OCI-M2 (cell line): ENCODE measurements around the gene CD27.

ENCODE experiments used
- DNase-seq: peaks from one replicate; lab custom pipeline; 2025; ENCODE audit not compliant: unreplicated experiment; lab: John Stamatoyannopoulos, UW

Gene CD27

DNA sequence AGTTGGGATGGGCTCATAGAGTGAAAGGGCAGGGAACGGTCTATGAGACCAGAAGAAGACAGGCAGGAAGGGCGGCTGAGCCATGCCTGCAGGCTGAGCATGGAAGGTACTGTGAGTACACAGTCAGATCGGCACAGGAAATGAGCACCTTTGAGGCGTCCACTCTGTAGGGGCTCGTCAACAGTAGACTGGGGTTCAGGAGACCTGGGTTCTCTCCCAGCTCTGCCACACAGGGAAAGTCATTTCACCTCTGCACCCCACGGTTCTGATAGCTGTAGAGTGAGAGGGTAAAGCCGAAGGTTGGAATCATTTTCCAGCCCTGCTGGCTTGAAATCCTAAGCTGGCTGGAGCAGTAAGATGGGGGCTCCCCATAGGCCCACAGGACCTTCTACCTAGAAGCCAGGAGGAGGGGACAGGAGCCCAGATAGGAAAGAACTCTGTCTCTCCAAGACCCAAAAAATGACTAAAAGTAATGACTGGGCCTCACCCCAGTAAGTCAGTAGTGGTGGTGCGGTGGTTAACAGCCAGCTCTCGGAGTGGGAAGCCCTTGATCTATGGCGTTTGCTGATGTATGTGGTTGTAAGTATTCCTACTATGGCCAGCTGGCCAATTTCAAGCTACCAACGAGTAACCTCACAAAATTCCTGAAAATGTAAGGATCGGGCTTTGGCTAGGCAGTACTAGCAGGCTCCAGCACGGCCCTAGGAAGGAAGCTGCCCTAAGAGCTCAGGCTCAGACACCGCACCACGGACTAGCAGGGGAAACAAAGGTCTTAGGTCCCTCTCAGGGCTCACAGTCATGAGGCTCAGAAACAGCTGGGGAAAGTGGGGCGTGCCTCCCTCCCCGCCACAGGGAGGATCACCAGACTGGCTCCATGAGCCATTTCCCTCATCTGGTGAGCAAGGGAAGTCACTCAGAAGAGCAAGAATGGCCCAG is 10.3 kb upstream of the CD27 start:
- no peak for DNase-seq

DNA sequence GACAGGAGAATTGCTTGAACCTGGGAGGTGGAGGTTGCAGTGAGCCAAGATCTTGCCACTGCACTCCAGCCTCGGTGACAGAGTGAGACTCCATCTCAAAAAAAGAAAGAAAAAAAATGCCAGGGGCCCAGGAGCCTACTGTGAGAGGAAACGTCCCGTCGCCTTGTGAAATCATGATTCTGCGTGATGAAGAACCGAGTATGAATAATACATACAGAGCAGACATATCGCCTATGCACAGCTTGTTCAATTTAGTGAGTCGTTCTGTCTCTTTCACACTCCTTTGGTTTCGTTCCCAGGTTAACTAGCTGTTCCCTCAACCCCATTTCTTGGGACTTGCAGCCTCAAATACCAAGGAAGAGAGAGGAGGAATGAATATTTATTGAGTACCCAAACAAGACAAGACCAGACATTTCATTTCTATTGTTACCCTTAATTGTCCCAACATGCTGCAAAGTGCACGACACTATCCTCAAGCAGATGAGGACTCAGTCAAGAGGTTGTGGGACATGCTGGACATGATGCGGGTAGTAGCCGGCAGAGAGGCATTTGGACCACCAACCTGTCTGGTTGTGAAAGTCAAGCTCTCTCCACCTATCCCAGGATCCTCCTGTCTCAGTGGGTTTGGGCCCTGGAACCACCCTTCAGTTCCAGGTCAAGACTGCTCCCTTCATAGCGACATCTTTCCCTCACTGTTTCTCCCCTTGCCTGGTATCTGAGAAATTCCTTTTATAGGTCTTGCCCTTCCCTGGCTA is 8.6 kb upstream of the CD27 start:
- DNase-seq, result no peak

DNA sequence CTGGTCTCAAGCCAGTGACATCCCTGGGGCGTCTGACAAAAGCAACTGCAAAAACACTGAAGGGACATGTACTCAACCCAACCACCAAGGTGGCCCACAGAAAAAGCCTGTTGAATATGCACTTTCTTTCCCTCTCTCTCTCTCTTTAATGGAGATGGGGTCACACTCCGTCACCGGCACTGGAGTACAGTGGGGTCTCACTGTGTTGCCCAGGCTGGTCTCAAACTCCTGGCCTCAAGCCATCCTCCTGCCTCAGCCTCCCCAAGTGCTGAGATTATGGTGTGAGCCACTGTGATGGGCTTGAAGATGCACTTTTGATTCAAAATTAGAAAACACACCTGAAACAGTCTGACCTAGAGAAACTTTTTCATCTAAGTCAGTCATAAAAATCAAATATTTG is 7.2 kb upstream of the CD27 start:
- no peak for DNase-seq

DNA sequence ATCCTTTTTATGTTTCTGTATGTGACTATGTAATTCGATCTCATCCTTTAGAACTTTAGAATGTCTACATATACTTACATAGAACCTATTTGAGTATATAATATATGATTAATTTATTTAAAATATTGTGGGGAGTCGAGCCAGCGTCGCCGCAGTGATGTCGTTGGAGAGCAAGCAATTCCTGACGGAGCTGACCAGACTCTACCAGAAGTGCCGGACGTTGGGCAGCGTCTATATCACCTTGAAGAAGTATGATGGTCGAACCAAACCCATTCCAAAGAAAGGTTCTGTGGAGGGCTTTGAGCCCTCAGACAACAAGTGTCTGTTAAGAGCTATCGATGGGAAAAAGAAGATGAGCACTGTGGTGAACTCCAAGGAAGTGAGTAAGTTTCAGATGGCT is 6.4 kb upstream of the CD27 start:
- no peak for DNase-seq

DNA sequence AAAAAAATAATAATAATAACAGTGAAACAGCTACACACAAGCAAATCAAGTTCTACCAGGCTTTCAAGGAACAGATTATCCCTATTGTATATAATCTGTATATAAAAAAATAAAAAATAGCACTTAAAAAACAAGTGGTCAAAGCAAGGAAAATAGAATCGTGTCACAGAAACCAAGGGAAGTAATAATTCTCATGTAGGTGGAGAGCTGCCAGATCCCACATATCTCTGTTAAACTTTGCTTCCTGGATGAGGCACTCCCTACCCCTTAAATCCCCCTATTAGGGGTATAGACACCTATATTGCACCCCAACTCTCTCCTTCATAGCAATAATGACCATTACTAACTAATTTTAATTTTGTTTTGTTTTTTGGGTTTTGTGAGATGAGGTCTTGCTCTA is 4.4 kb upstream of the CD27 start:
- DNase-seq, result no peak

DNA sequence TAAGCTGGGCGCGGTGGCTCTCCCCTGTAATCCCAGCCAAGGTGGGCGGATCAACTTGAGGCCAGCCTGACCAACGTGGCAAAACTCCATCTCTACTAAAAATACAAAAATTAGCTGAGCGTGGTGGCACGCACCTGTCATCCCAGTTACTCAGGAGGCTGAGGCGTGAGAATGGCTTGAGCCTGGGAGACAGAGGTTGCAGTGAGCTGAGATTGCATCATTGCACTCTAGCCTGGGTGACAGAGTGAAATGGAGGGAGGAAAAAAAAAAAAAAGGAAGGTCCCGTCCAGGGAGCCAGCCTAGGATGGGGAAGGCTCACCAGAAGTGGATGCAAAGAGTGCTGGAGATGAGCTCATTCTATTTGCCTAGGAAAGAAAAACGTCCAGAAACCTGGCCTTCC is 1.9 kb upstream of the CD27 start:
- no peak for DNase-seq

DNA sequence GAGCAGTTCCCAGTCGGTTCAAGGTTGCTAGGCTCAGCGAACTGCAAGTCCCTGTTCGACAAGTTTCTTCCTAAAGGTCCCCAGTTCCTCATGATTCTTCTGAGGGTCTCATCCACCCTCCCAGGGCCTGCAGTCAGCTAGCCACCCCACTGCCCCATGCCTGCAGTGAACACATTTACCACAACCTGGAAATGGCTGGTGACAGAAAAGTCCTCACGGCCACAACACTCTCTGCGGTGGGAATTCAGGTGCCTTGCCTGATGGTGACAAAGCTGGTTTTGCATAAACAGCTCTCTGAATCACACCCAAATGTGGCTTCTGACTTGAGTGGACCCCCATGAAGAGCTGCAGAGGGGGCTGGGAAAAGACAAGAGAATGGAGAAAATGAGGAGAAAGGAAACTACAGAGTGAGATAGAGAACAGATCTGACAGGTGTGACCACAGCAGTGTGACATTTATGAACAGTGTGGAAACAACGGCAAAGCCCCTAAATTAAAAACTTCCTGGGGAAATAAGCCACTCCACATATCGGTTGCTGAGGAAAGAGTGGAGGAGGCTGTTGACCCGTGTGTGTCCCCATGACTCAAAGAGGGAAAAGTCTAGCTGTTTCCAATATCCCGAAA is 1.3 kb upstream of the CD27 start:
- DNase-seq, result no peak

DNA sequence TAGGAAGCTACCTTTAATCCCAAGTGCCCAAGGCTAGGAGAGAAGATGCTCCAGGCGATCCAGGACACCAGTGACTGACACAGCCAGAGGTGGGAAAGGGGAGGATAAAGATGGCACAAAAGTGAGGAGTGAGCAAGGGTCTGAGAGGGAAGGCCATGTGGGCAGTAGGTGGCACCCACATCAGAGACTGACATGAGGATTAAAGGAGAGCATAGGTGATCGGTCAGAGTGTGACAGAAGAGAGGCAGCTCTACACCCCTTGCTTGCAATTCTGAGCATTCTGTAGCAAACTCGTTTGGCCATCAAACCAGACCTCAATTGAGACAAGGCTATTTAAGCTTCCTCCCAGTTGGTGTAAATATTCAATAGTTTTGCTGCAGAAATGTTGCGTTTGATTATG is 724 bp upstream of the CD27 start:
- no peak for DNase-seq

DNA sequence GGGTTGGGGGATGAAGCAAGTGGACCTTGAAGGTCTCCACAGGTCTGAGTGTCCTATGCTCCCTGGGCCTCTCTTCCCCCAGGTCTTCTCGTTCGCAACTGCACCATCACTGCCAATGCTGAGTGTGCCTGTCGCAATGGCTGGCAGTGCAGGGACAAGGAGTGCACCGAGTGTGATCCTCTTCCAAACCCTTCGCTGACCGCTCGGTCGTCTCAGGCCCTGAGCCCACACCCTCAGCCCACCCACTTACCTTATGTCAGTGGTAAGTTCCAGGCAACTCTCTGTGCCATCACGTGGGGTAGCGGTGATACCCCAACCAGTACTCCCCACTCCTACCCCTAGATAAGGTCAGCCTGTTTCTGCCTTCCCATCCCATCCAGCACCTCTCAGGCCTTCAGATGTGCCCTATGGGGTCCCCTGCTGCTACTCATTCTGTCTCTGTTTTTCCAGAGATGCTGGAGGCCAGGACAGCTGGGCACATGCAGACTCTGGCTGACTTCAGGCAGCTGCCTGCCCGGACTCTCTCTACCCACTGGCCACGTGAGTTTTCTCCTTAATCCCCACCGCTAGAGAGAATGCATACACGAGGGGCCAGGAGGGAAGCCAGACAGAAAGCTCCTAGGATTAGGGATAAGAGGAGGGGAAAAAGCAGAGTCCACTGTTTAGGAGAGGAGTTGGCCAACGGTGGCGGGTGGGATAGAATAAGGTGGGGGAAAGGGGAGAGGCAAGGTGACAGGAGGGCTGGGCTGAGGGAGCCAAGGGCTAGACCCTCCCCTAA is 5.5 kb downstream of the CD27 start:
- no peak for DNase-seq

DNA sequence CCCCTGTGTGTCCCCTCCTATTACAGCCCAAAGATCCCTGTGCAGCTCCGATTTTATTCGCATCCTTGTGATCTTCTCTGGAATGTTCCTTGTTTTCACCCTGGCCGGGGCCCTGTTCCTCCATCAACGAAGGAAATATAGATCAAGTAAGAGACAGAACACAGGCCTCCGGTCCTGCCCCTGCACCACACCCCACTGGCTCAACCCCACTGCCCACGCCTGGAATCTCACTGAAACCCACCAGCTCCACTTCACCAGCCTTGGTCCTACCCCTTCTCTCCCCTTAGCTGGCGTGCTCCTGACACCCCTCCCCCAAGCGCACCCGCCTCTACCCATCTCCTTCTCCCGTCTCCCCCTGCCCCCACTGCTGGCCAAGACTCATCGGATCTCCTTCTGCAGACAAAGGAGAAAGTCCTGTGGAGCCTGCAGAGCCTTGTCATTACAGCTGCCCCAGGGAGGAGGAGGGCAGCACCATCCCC is 6.2 kb downstream of the CD27 start:
- no peak for DNase-seq

DNA sequence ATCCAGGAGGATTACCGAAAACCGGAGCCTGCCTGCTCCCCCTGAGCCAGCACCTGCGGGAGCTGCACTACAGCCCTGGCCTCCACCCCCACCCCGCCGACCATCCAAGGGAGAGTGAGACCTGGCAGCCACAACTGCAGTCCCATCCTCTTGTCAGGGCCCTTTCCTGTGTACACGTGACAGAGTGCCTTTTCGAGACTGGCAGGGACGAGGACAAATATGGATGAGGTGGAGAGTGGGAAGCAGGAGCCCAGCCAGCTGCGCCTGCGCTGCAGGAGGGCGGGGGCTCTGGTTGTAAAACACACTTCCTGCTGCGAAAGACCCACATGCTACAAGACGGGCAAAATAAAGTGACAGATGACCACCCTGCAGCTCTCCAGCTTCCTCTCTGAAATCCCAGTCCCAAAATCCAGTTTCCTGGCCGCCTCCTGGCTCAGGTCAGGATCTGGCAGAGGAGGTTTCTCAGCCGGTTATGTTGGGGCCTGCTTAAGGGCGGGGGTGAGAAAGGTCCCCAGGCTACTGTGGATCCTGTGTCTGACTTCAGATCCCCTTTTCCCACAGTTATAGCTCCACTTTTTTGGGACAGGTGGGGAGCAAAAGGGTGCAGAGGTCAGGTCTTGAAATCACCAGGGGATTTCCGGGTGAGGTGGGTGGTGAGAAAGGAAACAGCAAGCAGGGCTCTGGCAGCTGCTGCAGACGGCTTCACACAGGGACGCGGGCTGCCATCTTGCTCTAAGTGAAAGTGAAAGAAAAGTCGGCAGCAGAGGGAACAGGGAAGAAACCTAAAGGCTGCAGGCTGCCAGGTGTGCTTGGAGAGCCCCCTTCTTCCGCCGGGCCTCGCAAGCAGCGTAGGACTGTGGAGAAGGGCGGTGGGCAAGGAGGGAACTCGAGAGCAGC is 6.8 kb downstream of the CD27 start, which contains the start of gene TAPBPL:
Gene TAPBPL, plus strand, starts transcription at position 695 of the 897 bp plus-strand sequence. CDS start 207 bp downstream, outside the sequence.
- DNase-seq, result no peak

DNA sequence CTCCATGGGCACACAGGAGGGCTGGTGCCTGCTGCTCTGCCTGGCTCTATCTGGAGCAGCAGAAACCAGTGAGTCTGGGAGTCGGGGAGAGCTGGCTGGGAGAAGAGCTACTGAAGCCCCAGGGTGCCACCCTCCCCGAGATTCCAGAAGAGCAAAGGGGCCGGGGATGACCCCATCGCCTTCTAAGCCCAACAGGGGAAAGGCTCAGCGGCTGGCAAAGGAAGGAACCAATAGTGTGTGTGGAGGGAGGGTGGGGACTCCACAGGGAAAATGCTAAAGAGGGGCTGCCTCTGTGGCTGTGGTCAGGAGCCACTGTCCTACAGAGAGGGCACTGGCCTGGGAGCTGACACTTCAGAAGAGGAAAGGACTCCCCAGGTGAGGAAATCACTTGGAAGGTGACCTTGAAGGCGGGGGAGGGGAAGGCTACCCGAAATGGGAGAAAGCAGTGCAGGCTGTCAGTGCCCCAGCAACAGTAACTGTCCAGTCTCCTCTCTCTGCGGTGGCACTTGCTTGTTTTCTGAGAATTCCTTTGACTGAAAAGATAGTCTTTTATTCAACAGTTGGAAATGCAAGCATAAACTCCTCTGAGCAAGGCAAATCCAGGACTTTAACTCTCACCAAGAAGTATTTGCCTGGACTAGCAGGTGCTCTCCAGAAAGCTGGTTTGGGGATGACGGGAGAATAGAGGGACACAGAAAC is 7.6 kb downstream of the CD27 start:
- DNase-seq, result no peak

DNA sequence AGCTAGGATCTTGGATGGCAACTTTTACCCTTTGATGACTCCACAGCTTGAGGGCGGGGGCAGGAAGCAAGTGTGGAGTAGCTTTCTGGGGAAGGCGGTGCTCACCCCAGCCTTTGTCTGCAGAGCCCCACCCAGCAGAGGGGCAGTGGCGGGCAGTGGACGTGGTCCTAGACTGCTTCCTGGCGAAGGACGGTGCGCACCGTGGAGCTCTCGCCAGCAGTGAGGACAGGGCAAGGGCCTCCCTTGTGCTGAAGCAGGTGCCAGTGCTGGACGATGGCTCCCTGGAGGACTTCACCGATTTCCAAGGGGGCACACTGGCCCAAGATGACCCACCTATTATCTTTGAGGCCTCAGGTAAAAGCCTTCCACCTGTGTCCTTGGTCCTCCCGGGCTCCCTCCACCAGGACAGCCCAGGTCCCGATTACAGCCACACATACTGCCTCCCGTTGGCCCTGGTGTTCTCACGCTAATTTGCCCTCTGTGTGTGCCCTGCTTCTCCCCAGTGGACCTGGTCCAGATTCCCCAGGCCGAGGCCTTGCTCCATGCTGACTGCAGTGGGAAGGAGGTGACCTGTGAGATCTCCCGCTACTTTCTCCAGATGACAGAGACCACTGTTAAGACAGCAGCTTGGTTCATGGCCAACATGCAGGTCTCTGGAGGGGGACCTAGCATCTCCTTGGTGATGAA is 8.3 kb downstream of the CD27 start:
- no peak for DNase-seq

DNA sequence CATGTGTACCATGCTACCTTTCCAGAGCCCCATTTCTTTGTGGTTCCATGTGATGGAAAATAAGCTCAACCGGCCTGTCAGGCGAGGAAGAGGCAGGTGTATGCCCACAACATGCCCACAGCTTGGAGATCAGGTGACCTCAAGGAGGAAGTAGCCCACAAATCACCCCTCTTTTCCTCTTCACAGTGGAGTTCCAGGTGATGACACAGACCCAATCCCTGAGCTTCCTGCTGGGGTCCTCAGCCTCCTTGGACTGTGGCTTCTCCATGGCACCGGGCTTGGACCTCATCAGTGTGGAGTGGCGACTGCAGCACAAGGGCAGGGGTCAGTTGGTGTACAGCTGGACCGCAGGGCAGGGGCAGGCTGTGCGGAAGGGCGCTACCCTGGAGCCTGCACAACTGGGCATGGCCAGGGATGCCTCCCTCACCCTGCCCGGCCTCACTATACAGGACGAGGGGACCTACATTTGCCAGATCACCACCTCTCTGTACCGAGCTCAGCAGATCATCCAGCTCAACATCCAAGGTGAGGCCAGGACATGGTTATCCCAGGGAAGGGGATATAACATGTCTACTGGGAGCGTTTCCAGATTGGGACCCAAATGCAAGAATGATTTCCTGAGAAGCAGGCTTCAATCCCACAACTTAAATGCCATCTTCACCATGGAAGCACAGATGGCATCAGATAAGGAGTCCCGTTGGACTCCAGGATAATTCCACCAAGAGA is 12.6 kb downstream of the CD27 start:
- DNase-seq, result no peak

DNA sequence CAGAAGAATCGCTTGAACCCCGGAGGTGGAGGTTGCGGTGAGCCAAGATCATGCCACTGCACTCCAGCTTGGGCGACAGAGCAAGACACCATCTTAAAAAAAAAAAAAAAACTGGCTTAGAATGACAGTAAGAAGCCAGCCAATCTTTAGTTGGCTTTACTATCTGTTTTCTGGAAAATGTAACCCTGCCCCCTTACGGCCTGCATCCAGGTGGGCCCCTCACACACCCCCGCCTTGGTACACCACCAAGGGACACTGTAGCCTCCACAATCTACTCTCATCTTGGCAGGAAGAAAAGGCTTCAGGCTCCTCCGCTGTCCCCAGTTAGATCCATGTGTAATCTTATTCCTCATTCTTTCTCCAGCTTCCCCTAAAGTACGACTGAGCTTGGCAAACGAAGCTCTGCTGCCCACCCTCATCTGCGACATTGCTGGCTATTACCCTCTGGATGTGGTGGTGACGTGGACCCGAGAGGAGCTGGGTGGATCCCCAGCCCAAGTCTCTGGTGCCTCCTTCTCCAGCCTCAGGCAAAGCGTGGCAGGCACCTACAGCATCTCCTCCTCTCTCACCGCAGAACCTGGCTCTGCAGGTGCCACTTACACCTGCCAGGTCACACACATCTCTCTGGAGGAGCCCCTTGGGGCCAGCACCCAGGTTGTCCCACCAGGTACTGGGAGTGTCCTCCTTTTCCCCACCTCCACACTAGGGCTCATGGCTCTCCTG is 13.7 kb downstream of the CD27 start:
- no peak for DNase-seq

DNA sequence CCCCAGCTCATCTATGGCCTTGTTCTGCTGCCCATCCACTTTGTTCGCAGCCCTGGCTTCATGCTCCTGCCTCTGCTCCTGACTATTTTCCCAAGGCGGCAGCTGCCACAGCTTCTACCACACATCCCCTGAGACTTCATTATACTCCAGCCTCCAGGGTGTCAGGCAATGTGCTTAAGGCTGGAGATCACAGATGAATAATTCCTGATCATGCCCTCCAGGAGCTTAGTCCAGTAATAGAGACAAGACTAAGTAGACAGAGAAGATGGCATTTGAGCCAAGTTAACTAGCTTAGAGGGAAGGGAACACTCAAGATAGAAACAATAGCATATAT is 14.2 kb downstream of the CD27 start:
- DNase-seq, result no peak

DNA sequence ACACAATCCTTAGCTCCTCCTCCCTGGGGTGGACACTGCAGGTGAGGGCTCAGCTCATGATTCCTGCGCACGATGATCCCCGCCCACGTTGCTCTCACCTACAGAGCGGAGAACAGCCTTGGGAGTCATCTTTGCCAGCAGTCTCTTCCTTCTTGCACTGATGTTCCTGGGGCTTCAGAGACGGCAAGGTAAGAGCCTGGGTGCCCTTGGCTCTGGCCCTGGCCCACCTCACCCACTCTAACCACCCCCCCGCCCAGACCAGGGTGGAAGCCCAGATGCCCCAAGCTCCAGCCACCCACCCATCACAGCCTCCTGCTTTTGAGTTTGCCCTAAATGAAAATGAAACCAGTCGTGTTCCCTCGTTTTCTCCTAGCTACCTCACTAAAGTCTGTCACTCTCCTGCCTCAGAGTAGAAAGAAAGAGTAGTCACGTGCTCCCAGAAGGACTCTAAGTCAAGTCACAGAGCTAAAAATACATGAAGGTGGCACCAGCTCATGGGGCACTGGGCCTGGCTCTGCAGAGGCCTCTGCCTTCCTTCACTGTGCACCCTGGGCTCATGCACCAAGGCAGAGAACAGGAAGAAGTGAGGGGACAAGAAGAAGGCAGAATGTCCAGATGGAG is 16.1 kb downstream of the CD27 start:
- DNase-seq, result no peak
